Gastroesophageal sphincter (tissue), 3 donors: ENCODE data around the gene CYP4X1.

Source experiments
- CTCF ChIP-seq, 4 experiments: fragments of 200-600 bp in 2 of 4; fragments of 450-650 bp in 2 of 4; sonication (generic) in 1 of 4; IDR thresholded peaks; one replicate each; pipeline ENCODE4 v1.5.1; 2017 to 2019; ENCODE audit warnings: antibody characterized with exemption in 4 of 4, mild to moderate bottlenecking in 2 of 4, moderate library complexity in 2 of 4
- EP300 ChIP-seq: sonication (generic); formaldehyde crosslinking; IDR thresholded peaks from one replicate; pipeline ENCODE4 v1.6.1; 2017; ENCODE audit warnings: antibody characterized with exemption, mild to moderate bottlenecking
- POLR2A ChIP-seq, 2 donors: fragments of 450-650 bp; IDR thresholded peaks; one replicate each; pipeline ENCODE4 v1.6.1; 2017; ENCODE audit warnings: antibody characterized with exemption in 2 of 2, mild to moderate bottlenecking in 2 of 2, moderate library complexity in 1 of 2

GRCh38 chr1:47031585-47031984 is 8.1 kb downstream of the CYP4X1 start:
- TF ChIP-seq CTCF (IDR thresholded peaks at IDR 0.05) (no peak), POLR2A (IDR thresholded peaks at IDR 0.05) (no peak), EP300 (no peak)
